GM19239 (cell line): ENCODE data around the gene AMMECR1L.
"Not testable (repeated sequence)": the region's sequence is repeated elsewhere in the genome, so short reads cannot be mapped to it uniquely, and the experiment has no call there.

Experiments used
- DNase-seq: peaks from one replicate; pipeline ENCODE4 v3.0.0; 2011; ENCODE audit warnings: low spot score; ENCODE audit not compliant: insufficient read length
- FAIRE-seq: peaks from 2 replicates; lab custom pipeline; 2011; peaks lifted over from hg19 to GRCh38; lab: Jason Lieb, UNC

Gene AMMECR1L

GRCh38 chr2:127887776-127888130 is 2.0 kb upstream of the AMMECR1L start:
- no peak for FAIRE-seq
- no peak for DNase-seq

GRCh38 chr2:127887082-127887775 is 1.5 kb upstream of the AMMECR1L start:
- FAIRE-seq, result no peak

GRCh38 chr2:127886593-127886935 is 808 bp upstream of the AMMECR1L start:
- not testable (repeated sequence) for FAIRE-seq, DNase-seq

More at GRCh38 chr2:127887082-127887775, 1.5 kb upstream of the AMMECR1L start:
- DNase-seq, result no peak

- not testable (repeated sequence) for FAIRE-seq, DNase-seq
These were observed 655 bp downstream of the AMMECR1L start for GRCh38 chr2:127884861-127885740.

GRCh38 chr2:127884436-127884835 is 1.3 kb downstream of the AMMECR1L start:
- DNase-seq (no peak), FAIRE-seq (no peak)

GRCh38 chr2:127879899-127880298 is 5.9 kb downstream of the AMMECR1L start:
- FAIRE-seq, result no peak

GRCh38 chr2:127877626-127878025 is 8.1 kb downstream of the AMMECR1L start:
- no peak for FAIRE-seq
- DNase-seq, result no peak

More at GRCh38 chr2:127879899-127880298, 5.9 kb downstream of the AMMECR1L start:
- DNase-seq, result no peak

GRCh38 chr2:127877136-127877535 is 8.6 kb downstream of the AMMECR1L start:
- FAIRE-seq (no peak), DNase-seq (no peak)

GRCh38 chr2:127874378-127875269 is 11.1 kb downstream of the AMMECR1L start:
- FAIRE-seq (peak; percentile 11), DNase-seq (no peak)

- FAIRE-seq (no peak), DNase-seq (no peak)
These were observed 12.0 kb downstream of the AMMECR1L start for GRCh38 chr2:127873707-127874303.

GRCh38 chr2:127872354-127872753 is 13.4 kb downstream of the AMMECR1L start:
- no peak for DNase-seq
- no peak for FAIRE-seq

- FAIRE-seq, result no peak
These were observed 19.8 kb downstream of the AMMECR1L start for GRCh38 chr2:127865926-127866325.

GRCh38 chr2:127864877-127865276 is 20.9 kb downstream of the AMMECR1L start:
- DNase-seq (no peak), FAIRE-seq (no peak)

More at GRCh38 chr2:127865926-127866325, 19.8 kb downstream of the AMMECR1L start:
- DNase-seq, result no peak

GRCh38 chr2:127862228-127862627 is 23.5 kb downstream of the AMMECR1L start:
- DNase-seq (no peak), FAIRE-seq (no peak)

GRCh38 chr2:127860130-127860529 is 25.6 kb downstream of the AMMECR1L start:
- FAIRE-seq (no peak), DNase-seq (no peak)

- FAIRE-seq (no peak), DNase-seq (peak; percentile 47)
These were observed 26.1 kb downstream of the AMMECR1L start for GRCh38 chr2:127859712-127860085.

- DNase-seq, result no peak
- peak; percentile 72 for FAIRE-seq
These were observed 28.4 kb downstream of the AMMECR1L start for GRCh38 chr2:127857265-127857808.

- DNase-seq (no peak), FAIRE-seq (no peak)
These were observed 32.1 kb downstream of the AMMECR1L start for GRCh38 chr2:127853671-127854070.

GRCh38 chr2:127852388-127852787 is 33.4 kb downstream of the AMMECR1L start:
- FAIRE-seq (no peak), DNase-seq (no peak)

GRCh38 chr2:127847931-127848330 is 37.8 kb downstream of the AMMECR1L start:
- DNase-seq (no peak), FAIRE-seq (no peak)
